Activated CD8-positive, alpha-beta T cell treated with anti-CD3 and anti-CD28 coated beads for 36 hours (primary cell): ENCODE results near the gene LHX4. TPM values are rescaled to one million over a fixed set of nuclear protein-coding genes. Genes with fewer than 3 reads are reported as not detected.

ENCODE experiments used
- ATAC-seq: fragments of 200-7000 bp; cut with Tn5 transposase; one replicate; pipeline ENCODE4 v1.10.0; 2021; ENCODE audit warnings: mild to moderate bottlenecking, moderate library complexity
- CTCF ChIA-PET: fragments of 350-600 bp; sonication (Branson Sonifier 250); formaldehyde crosslinking; loops from one replicate; lab custom pipeline; 2021; ENCODE audit warnings: antibody characterized with exemption; lab: Charles Lee
- POLR2A ChIA-PET: fragments of 350-600 bp; sonication (Branson Sonifier 250); formaldehyde crosslinking; loops from one replicate; lab custom pipeline; 2021; ENCODE audit warnings: antibody characterized with exemption; lab: Charles Lee
- DNase-seq: peaks from one replicate; pipeline ENCODE4 v3.0.0-alpha.2; 2020
- H3K27ac Mint-ChIP-seq: one replicate; pipeline ENCODE4 v1.8.0; 2021; ENCODE audit warnings: mild to moderate bottlenecking, mixed read lengths
- H3K27me3 Mint-ChIP-seq: one replicate; pipeline ENCODE4 v1.8.0; 2021; ENCODE audit warnings: mixed read lengths
- H3K36me3 Mint-ChIP-seq: one replicate; pipeline ENCODE4 v1.8.0; 2021; ENCODE audit warnings: low read depth, mixed read lengths
- H3K4me1 Mint-ChIP-seq: one replicate; pipeline ENCODE4 v1.8.0; 2021; ENCODE audit warnings: low read depth, mixed read lengths
- H3K4me3 Mint-ChIP-seq: one replicate; pipeline ENCODE4 v1.8.0; 2021; ENCODE audit warnings: mild to moderate bottlenecking, moderate library complexity, mixed read lengths
- H3K9me3 Mint-ChIP-seq: one replicate; pipeline ENCODE4 v1.8.0; 2021; ENCODE audit warnings: mixed read lengths
- CTCF ChIP-seq: fragments of 200-600 bp; IDR thresholded peaks from one replicate; pipeline ENCODE4 v1.8.0; 2022; ENCODE audit warnings: antibody characterized with exemption, mild to moderate bottlenecking
- intact Hi-C: fragments of 100-400 bp; cut with micrococcal nuclease; formaldehyde crosslinking; loops from one replicate; pipeline ENCODE4 v1.10.0; 2022
- total RNA-seq, 2 experiments: library from RNA; stranded (reverse); gene quantifications; one replicate each; pipeline ENCODE4 v1.2.3, GENCODE V29; 2021

The LHX4 gene
- total RNA-seq, 2 experiments from 2014 or later: not detected

- Mint-ChIP-seq H3K27me3 (peaks cover 30% of the 10 kb centered on the region), H3K9me3 (no peaks in the 10 kb centered on the region), H3K4me3 (no peak overlapping the region), H3K36me3 (no peaks in the 10 kb centered on the region), H3K27ac (no peak overlapping the region), H3K4me1 (no peaks in the 10 kb centered on the region)
- intact Hi-C loops: loop anchor here (10.0 kb wide), 1 partner anchor 160 kb away; no protein-coding TSS in a partner anchor
- no peak for ATAC-seq
- DNase-seq: no peak
- TF ChIP-seq CTCF: no peak
- CTCF ChIA-PET: interaction anchor here (1.1 to 3.6 kb wide), 7 partner anchors 8 to 235 kb away, joined by 3 to 39 read pairs (median 6); no protein-coding TSS in a partner anchor
- POLR2A ChIA-PET: interaction anchor here (1.5 kb wide), 1 partner anchor 160 kb away, joined by 4 read pairs; no protein-coding TSS in a partner anchor
Observed at GRCh38 chr1:180254496-180254819, 24.4 kb downstream of the LHX4 start.

- no peak for DNase-seq
- ChIA-PET POLR2A (no interaction called here), CTCF (interaction anchor here (1.8 kb wide), 1 partner anchor 161 kb away, joined by 4 read pairs; no protein-coding TSS in a partner anchor)
- Mint-ChIP-seq H3K36me3 (no peaks in the 10 kb centered on the region), H3K4me3 (no peak overlapping the region), H3K9me3 (no peaks in the 10 kb centered on the region), H3K27ac (no peak overlapping the region), H3K27me3 (peaks cover 27% of the 10 kb centered on the region), H3K4me1 (no peaks in the 10 kb centered on the region)
- no peak for ATAC-seq
- TF ChIP-seq CTCF: no peak
- intact Hi-C loops: loop anchor here (10.0 kb wide), 1 partner anchor 160 kb away; no protein-coding TSS in a partner anchor
Observed at GRCh38 chr1:180254854-180255253, 24.8 kb downstream of the LHX4 start.

GRCh38 chr1:180255536-180256340 lies 25.7 kb downstream of the LHX4 start:
- H3K27me3 Mint-ChIP-seq: peaks cover 27% of the 10 kb centered on the region
- H3K4me1 Mint-ChIP-seq: no peaks in the 10 kb centered on the region
- ATAC-seq: no peak
- ChIA-PET CTCF (no interaction called here), POLR2A (no interaction called here)
- no peak overlapping the region for H3K4me3 Mint-ChIP-seq
- DNase-seq: no peak
- H3K27ac Mint-ChIP-seq: no peak overlapping the region
- intact Hi-C loops: loop anchor here (10.0 kb wide), 1 partner anchor 159 kb away; no protein-coding TSS in a partner anchor
- no peaks in the 10 kb centered on the region for H3K9me3 Mint-ChIP-seq
- no peak for TF ChIP-seq CTCF
- no peaks in the 10 kb centered on the region for H3K36me3 Mint-ChIP-seq

GRCh38 chr1:180256341-180257027 lies 26.4 kb downstream of the LHX4 start:
- H3K4me3 Mint-ChIP-seq: no peak overlapping the region
- no peak for ATAC-seq
- intact Hi-C loops: loop anchor here (10.0 kb wide), 1 partner anchor 158 kb away; no protein-coding TSS in a partner anchor
- CTCF ChIA-PET: no interaction called here
- no peak for TF ChIP-seq CTCF
- no peaks in the 10 kb centered on the region for H3K36me3 Mint-ChIP-seq
- no peaks in the 10 kb centered on the region for H3K9me3 Mint-ChIP-seq
- no peaks in the 10 kb centered on the region for H3K4me1 Mint-ChIP-seq
- H3K27me3 Mint-ChIP-seq: peaks cover 25% of the 10 kb centered on the region
- no peak for DNase-seq
- POLR2A ChIA-PET: no interaction called here
- H3K27ac Mint-ChIP-seq: no peak overlapping the region
